SIG-M5 (cell line): ENCODE results near the gene TMEFF2.
"Not testable (repeated sequence)": the region's sequence is repeated elsewhere in the genome, so short reads cannot be mapped to it uniquely, and the experiment has no call there.

Source experiments
- DNase-seq: peaks from one replicate; lab custom pipeline; 2025; lab: John Stamatoyannopoulos, UW

TMEFF2 gene

DNA sequence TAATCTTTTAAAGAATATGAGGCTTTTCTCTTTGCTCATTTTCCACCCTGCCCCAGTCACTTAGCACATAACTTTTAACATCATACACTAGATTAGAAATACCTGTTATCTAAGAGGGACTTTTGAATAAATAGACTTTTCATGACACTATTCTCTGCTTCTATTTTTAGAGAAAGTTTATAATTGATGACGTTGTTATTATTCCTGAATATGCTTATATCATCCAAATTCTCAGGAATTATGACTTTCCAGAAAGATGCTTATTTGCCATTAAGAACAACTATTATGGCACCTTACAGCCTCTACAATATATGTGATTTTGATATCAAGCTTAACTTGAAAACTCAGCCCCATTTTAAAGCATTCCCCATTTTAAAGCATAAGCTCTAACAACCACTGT is 11.4 kb downstream of the TMEFF2 start:
- no peak for DNase-seq

DNA sequence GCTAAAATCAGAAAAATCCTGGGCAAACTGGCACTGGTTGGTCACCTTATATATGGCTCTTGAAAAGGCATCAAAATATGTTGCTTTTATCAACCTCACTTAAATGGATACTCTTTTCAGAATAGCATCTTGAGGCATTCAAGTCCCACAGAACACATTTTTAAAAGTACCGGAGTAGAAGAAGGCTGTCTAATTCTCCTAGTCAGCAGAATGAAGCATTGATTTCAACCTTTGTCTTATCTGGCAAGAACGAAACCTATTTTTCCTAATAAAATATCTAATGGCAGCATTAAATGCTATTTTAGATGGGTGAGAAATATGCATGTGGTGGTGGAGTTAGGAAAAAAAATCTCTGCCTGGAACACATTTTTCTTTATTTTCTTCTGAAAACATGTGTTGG is 27.8 kb downstream of the TMEFF2 start:
- no peak for DNase-seq

DNA sequence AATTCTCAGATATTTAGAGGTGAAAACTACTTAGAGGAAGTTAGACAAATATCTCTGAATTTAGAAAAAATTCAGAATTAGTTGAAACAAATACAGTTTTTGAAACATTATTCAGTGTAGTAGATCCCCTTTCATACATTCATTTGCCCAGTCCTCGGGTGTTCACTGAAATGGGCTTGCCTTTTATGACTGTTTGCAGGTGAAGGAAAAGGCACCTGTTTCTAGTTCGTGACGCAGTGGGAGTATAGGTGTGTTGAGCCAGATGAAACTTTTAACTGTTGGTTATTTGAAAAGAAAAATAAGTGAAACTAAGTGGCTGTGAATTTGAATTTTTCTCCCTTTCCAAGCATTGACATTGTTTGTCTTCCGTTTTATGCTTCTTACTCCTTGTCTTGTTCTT is 28.9 kb downstream of the TMEFF2 start:
- DNase-seq = no peak

DNA sequence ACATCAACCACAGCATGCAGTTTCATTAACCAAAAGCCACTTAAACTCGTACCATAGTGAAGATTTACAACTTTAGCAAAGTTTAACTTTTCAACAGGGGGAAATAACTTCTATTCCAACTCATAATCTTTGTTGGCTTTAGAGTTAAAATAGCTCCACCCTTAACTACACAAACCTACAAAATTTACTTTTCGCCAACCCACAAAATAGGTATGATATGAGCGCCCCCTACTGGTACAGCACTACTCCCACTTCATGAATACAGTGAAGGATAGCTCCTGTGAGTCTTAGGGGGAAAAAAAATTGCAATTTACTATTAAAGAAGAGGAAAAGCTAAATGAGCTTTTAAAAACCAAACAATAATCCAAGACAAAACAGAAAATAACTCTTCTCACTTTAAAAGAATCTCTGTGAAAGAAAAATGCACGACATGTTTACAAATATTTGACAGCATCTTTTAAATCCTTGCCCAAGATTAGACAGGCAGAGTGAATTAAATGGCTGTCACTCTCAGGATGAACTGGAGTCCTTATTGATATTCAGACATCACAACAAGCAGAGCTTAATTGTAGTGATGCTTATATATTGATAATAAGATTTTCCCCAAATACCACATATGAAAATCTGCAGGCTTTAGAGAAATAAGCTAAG is 32.2 kb downstream of the TMEFF2 start:
- DNase-seq = no peak

DNA sequence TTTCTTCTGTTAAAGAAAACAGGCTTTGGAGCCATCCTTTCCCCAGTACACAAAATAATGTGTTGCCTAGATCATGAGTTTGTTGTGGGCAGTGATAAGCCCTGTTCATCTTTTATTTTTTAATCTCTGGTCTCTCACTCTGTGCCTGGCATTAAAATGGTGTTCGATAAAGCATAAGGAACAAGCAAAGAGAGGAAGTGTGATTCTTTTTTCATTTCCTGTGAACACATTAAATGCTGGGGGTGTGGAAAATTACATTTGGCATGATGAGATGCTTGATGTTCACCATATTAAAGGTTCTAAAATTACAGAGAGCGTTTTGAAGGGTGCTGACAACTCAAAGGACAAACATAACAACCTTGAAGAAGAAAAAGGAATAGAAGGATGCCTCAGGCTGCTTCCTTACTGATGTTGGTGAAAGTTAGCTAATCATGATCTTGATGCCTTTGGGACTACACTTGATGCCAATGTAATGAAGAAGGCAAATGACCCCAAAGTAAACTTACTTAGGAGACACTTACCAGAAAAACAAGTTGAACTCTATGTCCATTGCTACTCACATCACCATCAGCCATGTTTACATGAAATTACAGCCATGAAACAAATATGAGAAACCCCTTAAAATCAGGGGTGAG is 33.0 kb downstream of the TMEFF2 start:
- DNase-seq = no peak

DNA sequence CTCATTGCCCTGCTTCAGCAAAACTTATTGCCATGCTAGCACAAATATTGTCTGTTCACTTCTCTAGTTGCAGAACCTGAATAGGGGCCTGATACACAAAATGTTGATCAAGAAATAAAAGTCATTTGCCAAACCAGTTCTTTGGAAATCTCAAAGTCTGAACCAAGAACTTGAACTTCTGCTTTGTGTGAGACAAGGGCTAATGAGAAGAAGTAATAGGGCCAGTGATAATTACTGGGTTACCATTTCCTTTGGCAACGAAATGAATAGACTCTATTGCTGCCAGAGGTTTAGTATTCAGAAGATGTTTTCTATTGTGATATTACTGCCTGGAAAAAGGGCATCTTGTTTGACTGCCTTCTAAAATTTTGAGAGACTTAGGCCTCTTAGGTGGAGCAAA is 35.0 kb downstream of the TMEFF2 start:
- DNase-seq = no peak

DNA sequence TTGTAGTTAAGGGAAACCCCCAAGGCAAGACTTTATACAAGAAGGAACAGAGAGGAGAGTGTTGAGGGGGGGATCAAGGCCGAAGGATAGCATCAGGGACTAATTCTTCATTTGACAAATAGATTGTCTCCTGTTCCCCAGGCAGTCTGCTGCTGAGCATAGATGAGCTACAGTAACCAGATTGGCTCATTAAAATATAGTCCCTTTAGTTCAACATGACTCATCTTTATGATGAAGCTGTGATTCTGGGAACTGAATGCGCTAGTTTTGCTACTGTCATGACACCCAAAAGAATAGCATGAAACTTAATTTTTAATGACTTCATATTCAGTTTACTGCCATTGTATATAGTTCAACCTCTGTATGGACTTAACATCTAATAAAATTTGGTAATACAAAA is 35.5 kb downstream of the TMEFF2 start:
- no peak for DNase-seq

DNA sequence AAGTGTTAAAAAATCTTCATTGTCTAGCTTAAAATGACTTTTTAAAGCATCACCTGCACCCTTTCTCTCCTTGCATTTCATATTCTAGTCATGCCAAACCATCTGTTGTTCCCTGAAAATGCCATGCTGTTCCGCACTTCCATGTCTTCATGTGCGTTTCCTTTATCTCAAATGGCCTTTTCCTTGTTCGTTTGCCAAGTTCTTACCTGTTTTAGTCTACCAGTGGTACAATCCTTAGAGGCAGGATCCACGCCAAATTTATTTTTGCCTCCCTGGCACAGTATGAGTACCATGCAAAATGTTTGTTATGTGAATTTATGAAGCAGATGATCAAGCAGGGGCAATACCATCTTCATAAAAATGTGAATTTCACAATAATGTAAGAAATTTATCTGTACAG is 37.0 kb downstream of the TMEFF2 start:
- DNase-seq = no peak

DNA sequence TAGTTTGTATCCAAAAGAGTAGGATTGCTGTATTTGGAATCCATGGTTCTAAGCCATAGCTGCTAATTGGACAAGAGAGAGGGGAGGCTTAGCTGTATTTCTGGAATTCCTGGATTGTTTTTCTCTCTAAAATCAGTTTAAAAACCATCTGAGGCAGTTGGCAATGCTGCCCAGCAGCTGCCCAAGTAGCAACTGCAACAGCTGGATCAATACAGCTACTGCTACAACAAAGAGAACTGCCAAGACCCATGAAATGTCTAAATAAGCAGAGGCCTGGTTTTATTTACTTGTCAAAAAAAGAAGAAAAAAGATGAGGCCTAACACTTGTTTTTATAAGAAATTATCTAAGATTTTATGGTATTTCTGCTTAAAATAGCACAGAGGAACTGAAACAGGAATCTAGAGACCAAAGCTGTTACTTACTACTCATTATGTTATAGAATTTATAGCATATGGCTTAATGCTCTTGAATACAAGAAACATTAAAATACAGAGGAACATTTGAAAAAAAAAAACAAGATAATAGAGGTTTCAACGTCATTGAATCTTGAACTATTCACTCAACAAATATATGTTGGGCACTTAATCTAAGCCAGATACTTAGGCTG is 39.1 kb downstream of the TMEFF2 start:
- DNase-seq = no peak

DNA sequence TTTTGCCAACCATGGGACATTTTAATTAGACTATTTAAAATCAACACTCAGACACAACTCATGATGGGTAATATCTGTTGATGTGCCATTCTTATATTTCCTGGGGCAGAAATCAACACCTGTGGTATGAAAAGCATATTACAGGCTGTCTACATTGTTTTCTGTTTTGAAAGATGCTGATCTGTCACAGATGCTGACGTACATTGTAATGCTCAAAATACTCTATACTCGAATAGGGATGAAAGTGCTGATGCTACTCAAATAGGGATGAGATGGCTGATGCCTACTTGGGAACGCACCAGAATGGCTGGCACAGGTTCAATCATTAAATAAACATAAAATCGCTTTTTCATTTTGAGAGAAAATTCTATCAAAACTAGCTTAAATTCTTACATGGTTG is 41.2 kb downstream of the TMEFF2 start:
- DNase-seq = no peak

DNA sequence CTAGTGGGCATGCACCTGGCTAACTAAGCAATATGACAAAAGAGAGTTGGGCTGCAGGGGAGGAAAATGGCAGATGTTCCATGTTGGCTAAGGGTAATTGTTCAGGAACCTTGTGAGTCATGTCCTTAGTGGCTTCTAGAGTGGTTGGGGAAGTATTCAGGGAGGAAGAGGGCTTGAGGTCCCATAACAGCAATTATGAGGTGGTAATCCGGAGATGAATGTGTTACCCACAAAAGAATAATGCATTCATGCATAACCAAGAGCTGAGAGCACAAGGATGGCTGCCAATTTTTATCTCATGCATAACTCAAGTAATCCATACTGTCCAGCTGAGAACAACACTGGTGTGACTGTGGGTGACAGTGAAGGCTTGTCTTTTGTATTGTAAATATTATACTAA is 42.9 kb downstream of the TMEFF2 start:
- no peak for DNase-seq

DNA sequence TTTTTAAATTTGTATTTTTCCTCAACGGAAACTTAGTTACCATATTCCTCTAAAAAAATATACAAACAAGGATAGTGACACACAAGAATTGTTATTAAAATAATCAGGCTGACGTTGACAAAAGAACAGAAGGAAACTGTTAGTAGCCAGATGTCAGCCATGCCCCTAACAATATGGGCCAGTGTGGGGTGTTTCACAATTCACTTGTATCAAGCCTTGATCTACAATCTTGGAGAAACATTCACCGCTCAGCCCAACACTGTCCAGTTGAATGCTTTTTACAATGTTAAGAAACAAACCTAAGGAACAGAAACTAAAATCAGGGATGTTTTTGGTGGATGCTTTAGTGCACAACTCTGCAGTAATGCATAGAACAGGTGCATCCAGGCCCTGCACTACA is 44.6 kb downstream of the TMEFF2 start:
- DNase-seq = no peak

DNA sequence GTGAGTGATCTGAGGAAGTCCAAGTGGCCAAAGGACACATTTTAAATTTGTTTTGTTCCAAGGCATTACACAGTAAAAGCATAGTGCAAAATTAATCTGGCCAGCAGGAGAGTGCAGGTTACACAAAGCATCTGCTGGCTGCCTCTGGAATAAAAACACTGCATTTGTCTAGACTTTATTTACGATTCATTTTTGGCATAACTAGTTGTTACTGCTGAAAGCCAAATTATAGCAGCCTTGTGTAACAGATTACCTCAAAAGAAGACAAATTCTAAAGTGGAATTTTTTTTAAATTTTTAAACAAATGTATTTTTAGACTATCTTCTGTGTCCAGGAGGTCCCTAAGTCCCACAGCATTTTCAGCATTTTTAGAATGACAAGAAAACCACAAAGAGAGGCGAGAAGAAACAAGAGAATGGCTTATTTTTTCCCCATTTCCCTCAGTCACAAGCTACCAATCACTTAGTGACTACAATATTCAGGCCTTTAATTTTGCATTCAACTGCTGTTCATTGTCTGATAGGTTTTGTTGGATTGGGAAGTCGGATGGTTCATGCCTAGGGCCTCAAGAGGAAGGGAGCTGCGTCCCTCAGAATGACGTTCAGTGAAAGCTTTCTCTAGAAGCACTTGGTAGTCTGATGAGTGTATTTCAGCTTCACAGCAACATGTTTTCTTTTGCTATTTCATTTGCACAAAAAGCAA is 46.0 kb downstream of the TMEFF2 start:
- DNase-seq = no peak

DNA sequence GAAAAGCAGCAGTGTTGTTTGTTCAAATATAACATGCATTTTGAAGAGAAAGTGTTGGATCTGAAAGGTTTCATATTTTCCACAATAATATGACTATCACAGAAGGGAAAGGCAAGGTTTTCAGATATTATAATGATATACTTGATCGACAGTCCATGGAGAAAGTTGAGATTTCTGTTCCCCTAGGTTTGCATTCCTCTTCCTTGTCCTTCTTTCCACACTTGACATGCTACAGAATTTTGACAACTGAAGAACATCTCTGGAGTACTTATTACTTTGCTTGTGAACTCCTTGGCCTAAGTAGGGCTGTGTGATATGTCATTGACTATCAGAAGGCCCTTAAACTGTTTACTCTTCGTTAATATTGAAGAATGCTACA is 46.5 kb downstream of the TMEFF2 start:
- DNase-seq = no peak

DNA sequence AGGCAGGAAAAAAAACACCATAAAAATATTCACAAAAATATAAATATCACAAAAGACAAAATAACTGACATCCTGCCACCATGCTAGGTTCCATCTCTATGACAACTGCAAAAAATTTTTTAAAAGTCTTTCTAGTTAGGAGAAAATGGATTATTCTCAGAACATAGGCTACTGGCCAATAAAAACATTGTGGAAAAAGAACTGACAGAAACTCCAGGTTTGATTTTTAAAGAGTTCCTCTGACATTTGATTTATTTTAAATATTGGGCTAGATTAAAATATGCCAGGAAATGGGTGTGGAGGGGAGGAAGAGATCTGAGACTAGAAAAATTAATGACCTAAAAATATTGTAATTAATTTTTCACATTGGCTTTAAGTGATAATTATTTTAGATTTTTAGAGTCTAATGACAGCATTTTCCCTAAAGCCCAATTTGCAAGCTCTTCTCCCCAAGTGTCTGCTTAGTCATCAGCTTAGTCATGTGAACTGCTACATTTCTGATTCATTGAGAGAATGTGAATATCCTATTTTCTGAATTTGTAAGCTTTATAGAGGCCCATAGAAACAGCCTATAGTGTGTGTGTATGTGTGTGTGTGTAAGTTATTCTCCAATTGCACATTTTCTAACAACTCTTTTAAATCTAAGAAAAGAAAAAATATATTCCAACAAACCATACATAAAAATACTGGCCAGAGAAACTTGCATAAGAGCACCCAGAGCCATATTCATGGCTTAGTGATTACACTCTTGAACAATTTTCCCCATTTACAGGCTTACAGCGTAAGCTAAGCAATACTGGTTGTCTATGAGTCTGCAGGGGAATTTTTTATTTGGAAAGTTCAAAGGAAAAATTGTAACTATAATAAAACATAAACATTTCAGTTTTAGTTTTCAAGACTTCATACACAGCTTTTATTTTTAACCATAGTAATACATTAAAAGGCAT is 48.4 kb downstream of the TMEFF2 start:
- DNase-seq = no peak

DNA sequence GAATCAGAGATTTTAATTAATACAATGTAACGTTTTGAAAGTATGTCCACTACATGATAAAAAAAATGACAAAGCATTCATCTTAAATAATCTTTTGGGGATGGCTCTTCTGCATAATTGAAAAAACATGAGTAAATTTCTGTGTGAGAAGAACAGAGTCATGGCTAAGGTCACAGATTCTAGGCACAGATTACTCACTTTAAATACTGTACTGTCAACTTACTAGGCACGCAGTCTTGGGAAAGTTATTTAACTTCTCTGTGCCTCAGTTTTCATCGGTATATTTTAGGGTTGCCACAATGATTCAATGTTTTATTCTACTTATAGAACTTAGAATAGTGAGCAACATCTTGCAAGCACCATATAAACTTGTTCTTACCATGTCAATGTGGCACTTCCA is 49.2 kb downstream of the TMEFF2 start:
- no peak for DNase-seq

DNA sequence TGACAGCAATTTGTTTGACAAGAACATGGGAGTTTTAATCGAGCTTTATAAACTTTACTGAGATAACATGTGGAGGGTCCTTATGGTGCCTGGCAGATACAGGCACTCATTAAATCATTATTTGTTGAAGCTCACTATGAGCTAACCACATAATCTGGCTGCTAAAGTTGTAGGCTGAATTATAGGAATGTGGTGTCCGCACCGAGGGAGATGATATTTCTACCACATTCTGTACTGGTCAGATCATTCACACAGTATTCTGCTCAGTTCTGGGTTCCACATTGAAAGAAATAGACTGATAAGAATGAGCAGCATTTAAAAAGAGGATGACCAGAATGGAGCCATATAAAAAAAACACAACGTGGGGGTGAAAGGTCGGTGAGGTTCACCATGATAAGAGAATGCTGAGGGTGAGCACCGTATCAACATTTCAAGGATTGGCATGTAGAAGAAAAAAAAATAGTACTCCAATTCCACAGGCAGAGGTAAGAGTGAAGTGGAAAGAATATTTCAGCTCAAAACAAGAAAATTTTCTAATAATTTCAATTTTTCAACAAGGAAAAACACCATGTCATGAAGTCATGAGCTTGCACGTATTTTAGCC is 54.4 kb downstream of the TMEFF2 start:
- no peak for DNase-seq

DNA sequence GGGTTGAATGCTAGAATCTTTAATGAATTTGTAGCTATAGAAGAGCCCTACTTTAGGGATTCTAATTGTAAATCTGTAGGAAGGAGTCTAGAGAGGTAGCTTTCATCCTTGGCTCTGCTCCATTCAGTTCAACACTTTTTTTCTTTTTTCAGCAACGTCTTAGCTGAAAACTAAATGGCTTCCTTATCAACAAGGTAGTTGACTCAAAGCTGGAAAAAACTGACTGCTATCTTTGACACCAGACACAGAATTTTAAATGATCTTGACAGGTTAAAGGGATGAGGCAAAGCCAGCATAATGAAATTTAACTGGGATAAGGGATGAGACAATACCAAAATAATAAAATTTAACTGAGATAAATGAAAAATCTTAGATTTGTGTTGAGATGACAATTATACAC is 54.9 kb downstream of the TMEFF2 start:
- DNase-seq = no peak

DNA sequence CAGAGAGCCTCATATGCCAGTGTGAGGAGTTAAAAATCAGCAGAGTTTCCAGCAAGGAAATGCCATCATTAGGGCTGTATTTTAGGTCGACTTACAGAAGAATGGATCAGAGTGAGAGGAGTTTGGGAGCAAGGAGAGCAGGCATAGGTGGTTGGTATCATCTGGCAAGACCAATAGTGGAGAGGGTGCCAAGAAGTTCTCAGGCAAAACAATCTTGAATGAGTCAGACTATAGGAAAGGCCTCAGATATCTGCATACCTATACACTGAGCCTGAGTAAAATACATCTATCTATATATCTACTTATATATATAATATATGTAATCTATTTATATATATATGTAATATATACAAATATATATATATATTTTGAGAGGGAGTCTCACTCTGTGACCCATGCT is 57.3 kb downstream of the TMEFF2 start:
- no peak for DNase-seq

DNA sequence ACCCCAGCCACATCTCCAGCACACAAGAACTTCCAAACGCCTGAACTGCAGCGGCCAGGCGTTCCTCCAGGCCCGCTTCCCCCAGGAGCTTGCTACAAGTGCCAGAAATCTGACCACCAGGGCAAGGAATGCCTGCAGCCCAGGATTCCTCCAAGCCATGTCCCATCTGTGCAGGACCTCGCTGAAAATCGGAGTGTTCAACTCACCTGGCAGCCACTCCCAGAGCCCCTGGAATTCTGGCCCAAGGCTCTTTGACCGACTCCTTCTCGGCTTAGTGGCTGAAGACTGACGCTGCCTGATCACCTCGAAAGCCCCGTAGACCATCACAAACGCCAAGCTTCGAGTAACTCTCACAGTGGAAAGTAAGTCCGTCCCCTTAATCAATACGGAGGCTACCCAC is 62.1 kb downstream of the TMEFF2 start:
- not testable (repeated sequence) for DNase-seq

DNA sequence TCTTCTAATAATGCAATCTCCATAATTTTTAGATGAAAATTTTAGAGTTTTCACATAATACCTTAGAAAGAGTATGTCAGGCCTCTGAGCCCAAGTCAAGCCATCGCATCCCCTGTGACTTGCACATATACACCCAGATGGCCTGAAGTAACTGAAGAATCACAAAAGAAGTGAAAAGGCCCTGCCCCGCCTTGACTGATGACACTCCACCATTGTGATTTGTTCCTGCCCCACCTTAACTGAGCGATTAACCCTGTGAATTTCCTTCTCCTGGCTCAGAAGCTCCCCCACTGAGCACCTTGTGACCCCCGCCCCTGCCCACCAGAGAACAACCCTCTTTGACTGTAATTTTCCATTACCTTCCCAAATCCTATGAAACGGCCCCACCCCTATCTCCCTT is 64.4 kb downstream of the TMEFF2 start:
- DNase-seq = not testable (repeated sequence)

DNA sequence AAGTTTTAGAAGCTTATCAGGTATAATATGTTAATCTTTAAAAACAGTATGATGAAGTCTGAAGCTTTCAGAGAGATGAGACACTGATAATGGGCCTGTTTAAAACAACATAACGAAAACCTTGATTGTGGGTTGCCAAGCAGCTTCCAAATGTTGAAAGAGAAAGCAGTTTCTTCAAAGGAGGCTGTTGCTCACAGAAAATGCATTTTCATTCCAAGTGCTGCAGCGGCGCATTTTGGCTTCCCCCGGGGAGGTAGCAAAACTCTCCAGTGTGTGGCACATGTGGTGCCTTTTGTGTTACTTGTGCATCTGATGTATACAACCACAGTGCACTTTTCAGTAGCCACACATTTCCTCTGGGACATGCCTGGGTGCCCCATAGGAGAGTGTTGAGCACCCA is 66.1 kb downstream of the TMEFF2 start:
- DNase-seq = no peak
